Measurements from ENCODE around the gene DYNLT2. TPM values are rescaled to one million over a fixed set of nuclear protein-coding genes. Genes with fewer than 3 reads are reported as not detected.

DYNLT2 gene
- total and polyA plus RNA-seq, 2 of the 13 experiments (the other 11 are each of a cell fraction or from before 2014, with no cell fraction given): 2.1 to 4.3 TPM

GRCh38 chr6:169751242-169752073, at the start of gene DYNLT2, which contains the start of gene ERMARD (continued):
- TF ChIP-seq ZNF318 (CRISPR knock-in tag; IDR thresholded peaks at IDR 0.05) (no peak), PHF21A (CRISPR knock-in tag; IDR thresholded peaks at IDR 0.05) (peak; percentile 97), ZBTB10 (CRISPR knock-in tag; IDR thresholded peaks at IDR 0.05; ENCODE audit: borderline replicate concordance) (peak; percentile 56; the same call in 1 of the 2 replicates), U2AF2 (IDR thresholded peaks at IDR 0.05; ENCODE audit: low read depth, low read length) (0 out of 2 replicates have a peak, but pooled peaks have one; percentile 19), ZNF275 (CRISPR knock-in tag; IDR thresholded peaks at IDR 0.05; ENCODE audit: borderline replicate concordance) (peak; percentile 87; the same call in 1 of the 2 replicates), ZBTB43 (CRISPR knock-in tag; conservative IDR thresholded peaks at IDR 0.05) (peak; percentile 93), DMTF1 (CRISPR knock-in tag; IDR thresholded peaks at IDR 0.05) (no peak), PATZ1 (CRISPR knock-in tag; IDR thresholded peaks at IDR 0.05) (peak; percentile 91)

Measured in HepG2 (cell line).